H1 (cell line): ENCODE data around the gene SPDYC. TPM values are rescaled to one million over a fixed set of nuclear protein-coding genes. Genes with fewer than 3 reads are reported as not detected.

Experiments used
- CTCF ChIA-PET: fragments of 300-600 bp; sonication (Branson Sonifier 250); formaldehyde crosslinking; loops from one replicate; lab custom pipeline; 2021; ENCODE audit not compliant: partially characterized antibody; lab: Charles Lee
- POLR2A ChIA-PET: fragments of 300-600 bp; sonication (Branson Sonifier 250); formaldehyde crosslinking; loops from one replicate; lab custom pipeline; 2021; ENCODE audit warnings: inconsistent platforms; ENCODE audit not compliant: partially characterized antibody; lab: Charles Lee
- DNase-seq, 2 experiments: peaks; one replicate each; pipeline versions ENCODE4 v3.0.0 to v3.0.0-alpha.2; 2010 to 2022; ENCODE audit warnings: low spot score in 2 of 2, low read depth in 1 of 2, mixed read lengths in 1 of 2
- FAIRE-seq: peaks from 2 replicates; lab custom pipeline; 2011; peaks lifted over from hg19 to GRCh38; lab: Jason Lieb, UNC
- H2AFZ ChIP-seq: 2 replicates; pipeline ENCODE4 v1.8.1; 2012; ENCODE audit warnings: low read length, inconsistent platforms
- H2AK5ac ChIP-seq: 2 replicates; pipeline ENCODE4 v1.6.1; 2013; ENCODE audit warnings: low read depth, low read length
- H2BK120ac ChIP-seq: replicated peaks from 2 replicates; pipeline ENCODE3; 2013; ENCODE audit warnings: low read depth, low read length, inconsistent platforms
- H2BK12ac ChIP-seq: 2 replicates; pipeline ENCODE4 v1.6.1; 2013; ENCODE audit warnings: low read depth, low read length
- H2BK15ac ChIP-seq: 2 replicates; pipeline ENCODE4 v1.6.1; 2013; ENCODE audit warnings: low read length
- H2BK20ac ChIP-seq: 2 replicates; pipeline ENCODE4 v1.6.1; 2013; ENCODE audit warnings: low read length
- H2BK5ac ChIP-seq: 2 replicates; pipeline ENCODE4 v1.6.1; 2013; ENCODE audit warnings: low read depth, low read length
- H3K14ac ChIP-seq: 2 replicates; pipeline ENCODE4 v1.6.1; 2013; ENCODE audit warnings: inconsistent platforms; ENCODE audit not compliant: insufficient read length
- H3K18ac ChIP-seq: 2 replicates; pipeline ENCODE4 v1.6.1; 2013; ENCODE audit warnings: low read length; ENCODE audit errors: extremely low read depth
- H3K23ac ChIP-seq: 2 replicates; pipeline ENCODE4 v1.6.1; 2013; ENCODE audit warnings: inconsistent platforms; ENCODE audit not compliant: insufficient read length
- H3K23me2 ChIP-seq: 2 replicates; pipeline ENCODE4 v1.6.1; 2013; ENCODE audit warnings: low read depth, low read length
- H3K27ac ChIP-seq: 2 replicates; pipeline ENCODE4 v1.6.1; 2011; ENCODE audit warnings: low read depth, low read length, inconsistent platforms
- H3K27me3 ChIP-seq, 4 experiments: replicated peaks in 1 of 4; 1 replicate in 1 of 4; 2 replicates in 3 of 4; pipeline versions ENCODE4 v1.6.1 to v1.8.1; 2011 to 2013; ENCODE audit warnings: low read length in 3 of 4, mild to moderate bottlenecking in 3 of 4, inconsistent platforms in 2 of 4, mixed read lengths in 2 of 4, moderate library complexity in 1 of 4; ENCODE audit not compliant: control insufficient read depth in 3 of 4, insufficient read depth in 3 of 4; ENCODE audit errors: extremely low read depth in 1 of 4
- H3K36me3 ChIP-seq, 4 experiments: 2 replicates each; pipeline versions ENCODE4 v1.6.1 to v1.8.1; 2011 to 2013; ENCODE audit warnings: mild to moderate bottlenecking in 4 of 4, low read length in 3 of 4, moderate library complexity in 2 of 4, control low read depth in 1 of 4, inconsistent platforms in 1 of 4; ENCODE audit not compliant: insufficient read depth in 4 of 4, control insufficient read depth in 2 of 4
- H3K4ac ChIP-seq: replicated peaks from 2 replicates; pipeline ENCODE3; 2013; ENCODE audit warnings: low read length, low read depth, mixed read lengths, inconsistent platforms; ENCODE audit not compliant: insufficient read length
- H3K4me1 ChIP-seq, 4 experiments: replicated peaks in 1 of 4; 1 replicate in 1 of 4; 2 replicates in 3 of 4; pipeline versions ENCODE4 v1.6.1 to v1.8.1; 2011 to 2013; ENCODE audit warnings: low read length in 3 of 4, inconsistent platforms in 2 of 4, mixed read lengths in 1 of 4; ENCODE audit not compliant: insufficient read depth in 4 of 4, control insufficient read depth in 3 of 4
- H3K4me2 ChIP-seq, 2 experiments: 2 replicates each; pipeline versions ENCODE4 v1.6.1 to v1.8.1; 2011 to 2013; ENCODE audit warnings: low read depth in 2 of 2, low read length in 2 of 2, control low read depth in 1 of 2, inconsistent platforms in 1 of 2, mild to moderate bottlenecking in 1 of 2; ENCODE audit not compliant: insufficient read depth in 1 of 2
- H3K4me3 ChIP-seq, 4 experiments: fragments of 200-600, 300-600 bp in 1 of 4; sonication (generic), shearing (Covaris generic), sonication (Bioruptor Twin) in 1 of 4; 2 replicates each; pipeline versions ENCODE4 v1.5.1 to v1.8.1; 2011 to 2016; ENCODE audit warnings: low read length in 4 of 4, low read depth in 3 of 4, control low read depth in 2 of 4, inconsistent platforms in 2 of 4, mild to moderate bottlenecking in 2 of 4, mixed read lengths in 1 of 4, moderate library complexity in 1 of 4; ENCODE audit not compliant: insufficient read depth in 2 of 4; ENCODE audit errors: extremely low read depth in 1 of 4
- H3K56ac ChIP-seq: replicated peaks from 2 replicates; pipeline ENCODE3; 2013; ENCODE audit warnings: low read depth, mild to moderate bottlenecking, mixed read lengths, low read length, inconsistent platforms; ENCODE audit not compliant: insufficient read length
- H3K79me1 ChIP-seq: 2 replicates; pipeline ENCODE4 v1.6.1; 2013; ENCODE audit warnings: low read depth, low read length, control low read depth
- H3K79me2 ChIP-seq, 2 experiments: 2 replicates each; pipeline versions ENCODE4 v1.6.1 to v1.8.1; 2012 to 2013; ENCODE audit warnings: low read length in 2 of 2, mild to moderate bottlenecking in 2 of 2, inconsistent platforms in 1 of 2; ENCODE audit not compliant: insufficient read depth in 2 of 2, control insufficient read depth in 1 of 2
- H3K9ac ChIP-seq, 4 experiments: replicated peaks in 1 of 4; 1 replicate in 1 of 4; 2 replicates in 3 of 4; pipeline versions ENCODE4 v1.6.1 to v1.8.1; 2011 to 2013; ENCODE audit warnings: low read depth in 3 of 4, low read length in 3 of 4, control low read depth in 2 of 4, mild to moderate bottlenecking in 2 of 4, moderate library complexity in 2 of 4, inconsistent platforms in 1 of 4; ENCODE audit errors: extremely low read depth in 1 of 4
- H3K9me3 ChIP-seq, 2 experiments: 2 replicates each; pipeline versions ENCODE4 v1.6.1 to v1.8.1; 2012 to 2013; ENCODE audit warnings: mild to moderate bottlenecking in 2 of 2, moderate library complexity in 2 of 2, control low read depth in 1 of 2, inconsistent platforms in 1 of 2, low read depth in 1 of 2, low read length in 1 of 2, mixed read lengths in 1 of 2; ENCODE audit not compliant: insufficient read depth in 2 of 2
- H4K20me1 ChIP-seq, 2 experiments: replicated peaks in 1 of 2; 2 replicates each; pipeline versions ENCODE3 to v1.8.1; 2011 to 2013; ENCODE audit warnings: inconsistent platforms in 2 of 2, low read length in 2 of 2, mild to moderate bottlenecking in 1 of 2; ENCODE audit not compliant: insufficient read depth in 2 of 2, control insufficient read depth in 1 of 2
- H4K5ac ChIP-seq: 2 replicates; pipeline ENCODE4 v1.6.1; 2013; ENCODE audit warnings: low read length, low read depth, mixed read lengths, inconsistent platforms; ENCODE audit not compliant: insufficient read length
- H4K8ac ChIP-seq: 2 replicates; pipeline ENCODE4 v1.8.0; 2013; ENCODE audit warnings: mild to moderate bottlenecking, moderate library complexity, low read length, inconsistent platforms; ENCODE audit not compliant: insufficient read depth; ENCODE audit errors: extremely low read depth
- H4K91ac ChIP-seq: replicated peaks from 2 replicates; pipeline ENCODE3; 2013; ENCODE audit warnings: low read length, mixed read lengths, inconsistent platforms; ENCODE audit not compliant: insufficient read length
- BRCA1 ChIP-seq: IDR thresholded peaks from 2 replicates; pipeline ENCODE4 v1.6.1; 2012; ENCODE audit warnings: low read depth, low read length, improper control_type of control experiment
- KDM4A ChIP-seq: IDR thresholded peaks from one replicate; pipeline ENCODE4 v1.7.1; 2012; ENCODE audit warnings: low read depth, mild to moderate bottlenecking, moderate library complexity, low read length, inconsistent platforms; ENCODE audit not compliant: severe bottlenecking
- NANOG ChIP-seq: IDR thresholded peaks from 2 replicates; pipeline ENCODE4 v1.6.1; 2011; ENCODE audit warnings: low read length, low read depth, mild to moderate bottlenecking, inconsistent platforms; ENCODE audit not compliant: insufficient read depth, poor library complexity, severe bottlenecking
- POU5F1 ChIP-seq: IDR thresholded peaks from 2 replicates; pipeline ENCODE4 v1.6.1; 2011; ENCODE audit warnings: low read depth, mild to moderate bottlenecking, low read length, moderate library complexity
- RFX5 ChIP-seq: IDR thresholded peaks from 2 replicates; pipeline ENCODE4 v1.6.1; 2011; ENCODE audit warnings: low read depth, low read length, improper control_type of control experiment, borderline replicate concordance
- SIX5 ChIP-seq: IDR thresholded peaks from 2 replicates; pipeline ENCODE4 v1.6.1; 2011; ENCODE audit warnings: mild to moderate bottlenecking, low read depth, low read length
- SRF ChIP-seq: IDR thresholded peaks from 2 replicates; pipeline ENCODE4 v1.6.1; 2011; ENCODE audit warnings: mild to moderate bottlenecking, low read depth, low read length, moderate library complexity
- TAF1 ChIP-seq: IDR thresholded peaks from 2 replicates; pipeline ENCODE4 v1.6.1; 2011; ENCODE audit warnings: mild to moderate bottlenecking, low read depth, low read length
- USF2 ChIP-seq: IDR thresholded peaks from 2 replicates; pipeline ENCODE4 v1.6.1; 2011; ENCODE audit warnings: low read length, improper control_type of control experiment
- WGBS, 2 experiments: shearing (Covaris generic) in 1 of 2; methylation state at CpG; one replicate each; pipeline versions ENCODE4 v1.1.6 to v1.1.7; 2013 to 2015; ENCODE audit warnings: low lambda C conversion rate in 2 of 2, mixed read lengths in 2 of 2, inconsistent platforms in 1 of 2, low coverage in 1 of 2, missing lambda C conversion rate in 1 of 2; ENCODE audit not compliant: insufficient replicate concordance in 2 of 2, insufficient coverage in 1 of 2, insufficient read length in 1 of 2; ENCODE audit errors: extremely low coverage in 1 of 2, missing lambda C conversion rate in 1 of 2; 5-methylcytosine and 5-hydroxymethylcytosine counted together
- polyA plus RNA-seq, 7 experiments: library from polyadenylated mRNA; depleted of rRNA in 3 of 7; stranded (reverse) in 5 of 7; unstranded in 2 of 7; fragments of >200 nt in 5 of 7; fragments of 200-250 nt in 2 of 7; gene quantifications; 1 replicate in 5 of 7; 2 replicates in 1 of 7; 4 replicates in 1 of 7; pipeline versions ENCODE4 v1.2.1 to v1.2.3, GENCODE V29; 2011 to 2013; ENCODE audit warnings: missing spikeins in 2 of 7, mixed read lengths in 2 of 7
- total RNA-seq: library from RNA; stranded (reverse); fragmentation: NEBNext Ultra II Directional; extraction: Animal tissue kit (Norgen Biotek cat#: 25700); gene quantifications from 2 replicates; pipeline ENCODE4 v1.2.1, GENCODE V29; 2021

SPDYC gene
- total and polyA plus RNA-seq, 2 of the 8 experiments (the other 6 are each of a cell fraction or from before 2014, with no cell fraction given) = 0.15 TPM; not detected in 1

- POLR2A ChIA-PET = interaction anchor here (0.9 to 15.8 kb wide), 9 partner anchors 9 to 243 kb away, joined by 3 to 305 read pairs (median 4); partner anchors contain the start of genes FAU, MRPL49, SPDYC and SYVN1
- H2AK5ac ChIP-seq = no peak overlapping the region
- H3K4me3 ChIP-seq = no peak overlapping the region
- H2BK5ac ChIP-seq = no peak overlapping the region
- H2BK15ac ChIP-seq = no peak overlapping the region
- H3K4me1 ChIP-seq = no peaks in the 10 kb centered on the region
- H3K4me2 ChIP-seq = no peak overlapping the region
- no peaks in the 10 kb centered on the region for H3K27me3 ChIP-seq
- H3K14ac ChIP-seq = no peak overlapping the region
- H4K5ac ChIP-seq = no peak overlapping the region
- no peak overlapping the region for H3K9ac ChIP-seq
- H2AFZ ChIP-seq = no peak overlapping the region
- DNase-seq (no peak), FAIRE-seq (no peak)
- no peak overlapping the region for H3K56ac ChIP-seq
- H4K20me1 ChIP-seq = peaks cover 0 to 12% of the 10 kb centered on the region in 2 experiments
- H3K4ac ChIP-seq = no peak overlapping the region
- peaks cover 0 to 17% of the 10 kb centered on the region in 2 experiments; a peak in 3 of 4 replicates for H3K79me2 ChIP-seq
- H3K23ac ChIP-seq = no peak overlapping the region
- H2BK20ac ChIP-seq = no peak overlapping the region
- TF ChIP-seq TAF1 (no peak), BRCA1 (no peak), SIX5 (no peak), POU5F1 (no peak), USF2 (no peak), SRF (no peak), NANOG (no peak), KDM4A (no peak), RFX5 (no peak)
- TF ChIP-seq, all 59 proteins: peak for 0
- Histone ChIP-seq H2BK12ac (no peak overlapping the region), H3K36me3 (peaks cover 19 to 66% (median 57%) of the 10 kb centered on the region in 4 experiments), H3K79me1 (peaks cover 4% of the 10 kb centered on the region; the same call in 1 of the 2 replicates), H4K91ac (no peak overlapping the region), H3K18ac (no peak overlapping the region), H2BK120ac (no peak overlapping the region), H4K8ac (no peak overlapping the region), H3K9me3 (no peaks in the 10 kb centered on the region), H3K27ac (no peak overlapping the region), H3K23me2 (no peaks in the 10 kb centered on the region; the same call in 1 of the 2 replicates)
- WGBS, 2 experiments = 87% methylated on average over 9 of the region's 12 CpGs; no CpG with 5 or more reads in 1 of the 2 experiments
- CTCF ChIA-PET = interaction anchor here (0.6 to 9.5 kb wide), 7 partner anchors 9 to 201 kb away, joined by 3 to 71 read pairs (median 3); partner anchors contain the start of genes CAPN1 and TM7SF2
Observed at GRCh38 chr11:65127473-65128181, 42.4 kb upstream of the SPDYC start.
